ENCODE measurements around the gene TOLLIP.

DNA sequence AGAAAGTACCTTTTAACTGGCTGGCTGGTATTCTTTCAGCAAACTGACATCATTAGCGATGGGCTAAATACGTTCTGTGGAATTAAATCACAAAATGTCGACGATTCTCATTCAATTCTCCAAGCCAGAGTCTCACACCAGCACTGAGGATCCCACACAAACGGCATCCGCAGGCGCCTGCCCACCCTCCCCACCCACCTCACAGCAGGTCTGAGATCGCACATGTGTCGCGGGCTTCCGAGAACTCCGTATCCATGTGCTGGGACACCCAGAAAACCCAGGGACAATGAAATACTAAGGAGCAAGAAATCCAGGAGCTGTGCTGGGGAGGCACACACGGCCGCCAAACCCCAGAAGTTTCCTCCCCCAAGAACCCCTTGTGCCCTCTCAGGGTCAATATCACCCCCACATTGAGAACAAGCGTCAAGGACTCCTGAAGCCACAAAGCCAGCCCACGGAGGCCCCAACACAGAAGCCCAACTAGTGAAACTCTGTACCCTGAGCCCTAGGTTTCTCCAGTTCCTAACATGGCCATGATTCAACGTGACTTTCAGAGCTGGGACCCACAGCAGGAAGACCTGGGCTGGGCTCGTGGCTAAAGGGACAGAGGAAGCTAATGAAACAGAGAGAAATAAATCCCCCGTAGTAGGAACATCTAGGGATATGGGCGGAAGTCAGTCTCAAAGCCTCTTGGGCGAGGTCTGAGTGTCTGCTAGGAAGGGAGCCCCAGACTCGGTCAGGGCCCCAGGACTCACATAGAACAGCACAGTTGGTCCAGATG lies 8.0 kb downstream of the TOLLIP start:
- TF ChIP-seq, protein P1, sequence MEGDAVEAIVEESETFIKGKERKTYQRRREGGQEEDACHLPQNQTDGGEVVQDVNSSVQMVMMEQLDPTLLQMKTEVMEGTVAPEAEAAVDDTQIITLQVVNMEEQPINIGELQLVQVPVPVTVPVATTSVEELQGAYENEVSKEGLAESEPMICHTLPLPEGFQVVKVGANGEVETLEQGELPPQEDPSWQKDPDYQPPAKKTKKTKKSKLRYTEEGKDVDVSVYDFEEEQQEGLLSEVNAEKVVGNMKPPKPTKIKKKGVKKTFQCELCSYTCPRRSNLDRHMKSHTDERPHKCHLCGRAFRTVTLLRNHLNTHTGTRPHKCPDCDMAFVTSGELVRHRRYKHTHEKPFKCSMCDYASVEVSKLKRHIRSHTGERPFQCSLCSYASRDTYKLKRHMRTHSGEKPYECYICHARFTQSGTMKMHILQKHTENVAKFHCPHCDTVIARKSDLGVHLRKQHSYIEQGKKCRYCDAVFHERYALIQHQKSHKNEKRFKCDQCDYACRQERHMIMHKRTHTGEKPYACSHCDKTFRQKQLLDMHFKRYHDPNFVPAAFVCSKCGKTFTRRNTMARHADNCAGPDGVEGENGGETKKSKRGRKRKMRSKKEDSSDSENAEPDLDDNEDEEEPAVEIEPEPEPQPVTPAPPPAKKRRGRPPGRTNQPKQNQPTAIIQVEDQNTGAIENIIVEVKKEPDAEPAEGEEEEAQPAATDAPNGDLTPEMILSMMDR (IDR thresholded peaks at IDR 0.05), result no peak
- TF ChIP-seq POLR2A (IDR thresholded peaks at IDR 0.05), result no peak
